GM23338 (cell line): ENCODE measurements around the gene USP31. TPM values are rescaled to one million over a fixed set of nuclear protein-coding genes. Genes with fewer than 3 reads are reported as not detected.

Experiments
- ATAC-seq: fragments of 200-7000 bp; cut with Tn5 transposase; 3 replicates; pipeline ENCODE4 v1.9.1; 2020
- DNase-seq: peaks from one replicate; pipeline ENCODE4 v3.0.0-alpha.2; 2015; ENCODE audit warnings: low spot score
- H2AFZ ChIP-seq: fragments of 200-600 bp; sonication (generic); 2 replicates; pipeline ENCODE4 v1.8.0; 2016; ENCODE audit warnings: antibody characterized with exemption, mild to moderate bottlenecking, moderate library complexity
- H3F3A ChIP-seq: fragments of 200-600 bp; sonication (generic); replicated peaks from 2 replicates; pipeline ENCODE4 v1.8.0; 2017; ENCODE audit warnings: antibody characterized with exemption, mixed run types, low read depth
- H3K27ac ChIP-seq: fragments of 200-600 bp; sonication (generic); 2 replicates; pipeline ENCODE4 v1.6.1; 2016; ENCODE audit warnings: low read depth
- H3K27me3 ChIP-seq: fragments of 200-600 bp; sonication (generic); 2 replicates; pipeline ENCODE4 v1.8.0; 2016; ENCODE audit warnings: mild to moderate bottlenecking, mixed run types, moderate library complexity; ENCODE audit not compliant: insufficient read depth
- H3K36me3 ChIP-seq: fragments of 200-600 bp; sonication (generic); 2 replicates; pipeline ENCODE4 v1.8.0; 2016; ENCODE audit warnings: mild to moderate bottlenecking; ENCODE audit not compliant: insufficient read depth
- H3K4me1 ChIP-seq: fragments of 200-600 bp; sonication (generic); 2 replicates; pipeline ENCODE4 v1.8.0; 2016; ENCODE audit warnings: mild to moderate bottlenecking, moderate library complexity; ENCODE audit not compliant: insufficient read depth
- H3K4me2 ChIP-seq: fragments of 200-600 bp; sonication (generic); 2 replicates; pipeline ENCODE4 v1.7.1; 2017; ENCODE audit warnings: mixed run types
- H3K4me3 ChIP-seq: fragments of 200-600 bp; sonication (generic); 2 replicates; pipeline ENCODE4 v1.6.1; 2016; ENCODE audit warnings: mixed run types
- H3K79me2 ChIP-seq: fragments of 200-600 bp; sonication (generic); replicated peaks from 2 replicates; pipeline ENCODE4 v1.8.0; 2017; ENCODE audit warnings: mild to moderate bottlenecking; ENCODE audit not compliant: insufficient read depth
- H3K9me2 ChIP-seq: fragments of 200-600 bp; sonication (generic); 2 replicates; pipeline ENCODE4 v1.8.0; 2017; ENCODE audit not compliant: insufficient read depth
- H4K20me1 ChIP-seq: fragments of 200-600 bp; sonication (generic); replicated peaks from 2 replicates; pipeline ENCODE4 v1.8.0; 2017; ENCODE audit warnings: mild to moderate bottlenecking; ENCODE audit not compliant: insufficient read depth
- H3K27ac Mint-ChIP-seq: 2 replicates; pipeline ENCODE4 v1.8.0; 2020; ENCODE audit warnings: inconsistent platforms, mild to moderate bottlenecking, moderate library complexity, mixed read lengths
- H3K27me3 Mint-ChIP-seq: 3 replicates; pipeline ENCODE4 v1.8.0; 2022; ENCODE audit warnings: low read depth, mild to moderate bottlenecking, moderate library complexity, mixed read lengths, inconsistent platforms; ENCODE audit not compliant: insufficient read depth, poor library complexity
- H3K36me3 Mint-ChIP-seq: 3 replicates; pipeline ENCODE4 v1.8.0; 2021; ENCODE audit warnings: low read depth, mild to moderate bottlenecking, inconsistent platforms, moderate library complexity, mixed read lengths
- H3K4me1 Mint-ChIP-seq: 3 replicates; pipeline ENCODE4 v1.8.0; 2020; ENCODE audit warnings: mild to moderate bottlenecking, inconsistent platforms, mixed read lengths
- H3K4me3 Mint-ChIP-seq: 3 replicates; pipeline ENCODE4 v1.8.0; 2021; ENCODE audit warnings: moderate library complexity, mild to moderate bottlenecking, inconsistent platforms, mixed read lengths
- H3K9me3 Mint-ChIP-seq: 3 replicates; pipeline ENCODE4 v1.8.0; 2020; ENCODE audit warnings: moderate library complexity, mild to moderate bottlenecking, inconsistent platforms, mixed read lengths
- CREB1 ChIP-seq: fragments of 250-450 bp; sonication (Bioruptor Pico); IDR thresholded peaks from 2 replicates; pipeline ENCODE4 v1.5.0; 2020; ENCODE audit warnings: low read depth, mild to moderate bottlenecking, moderate library complexity
- EZH2 ChIP-seq: fragments of 200-600 bp; sonication (generic); IDR thresholded peaks from one replicate; pipeline ENCODE4 v1.8.0; 2017; ENCODE audit warnings: antibody characterized with exemption, mild to moderate bottlenecking, low read depth; ENCODE audit not compliant: unreplicated experiment
- EZH2phosphoT487 ChIP-seq: fragments of 200-600 bp; sonication (generic); IDR thresholded peaks from one replicate; pipeline ENCODE4 v1.8.1; 2018; ENCODE audit warnings: antibody characterized with exemption; ENCODE audit not compliant: unreplicated experiment
- JUNB ChIP-seq: IDR thresholded peaks from one replicate; pipeline ENCODE4 v1.6.1; 2016; ENCODE audit warnings: antibody characterized with exemption; ENCODE audit not compliant: unreplicated experiment
- NANOG ChIP-seq: IDR thresholded peaks from 2 replicates; pipeline ENCODE4 v1.6.1; 2016; ENCODE audit warnings: antibody characterized with exemption, borderline replicate concordance
- POLR2AphosphoS5 ChIP-seq: IDR thresholded peaks from 2 replicates; pipeline ENCODE4 v1.6.1; 2016; ENCODE audit warnings: antibody characterized with exemption, low read depth
- STAT1 ChIP-seq: IDR thresholded peaks from one replicate; pipeline ENCODE4 v1.6.1; 2016; ENCODE audit warnings: antibody characterized with exemption; ENCODE audit not compliant: unreplicated experiment
- ZNF114 ChIP-seq: fragments of 250-450 bp; sonication (Bioruptor Pico); IDR thresholded peaks from 2 replicates; pipeline ENCODE4 v1.5.0; 2020; ENCODE audit warnings: mild to moderate bottlenecking, moderate library complexity
- ZNF331 ChIP-seq: fragments of 250-450 bp; sonication (Bioruptor Pico); IDR thresholded peaks from 2 replicates; pipeline ENCODE4 v1.5.0; 2020; ENCODE audit warnings: low read depth, mild to moderate bottlenecking, moderate library complexity
- polyA plus RNA-seq: library from polyadenylated mRNA; unstranded; fragments of >200 nt; fragmentation: Nextera tagmentation; extraction: Ambion mirVana; gene quantifications from 2 replicates; pipeline ENCODE4 v1.2.1, GENCODE V29; 2016
- total RNA-seq: library from RNA; depleted of rRNA; stranded (reverse); fragments of >200 nt; shearing (Covaris generic); gene quantifications from 2 replicates; pipeline ENCODE4 v1.2.3, GENCODE V29; 2014
- TF ChIP-seq, protein P1 (sequence below): IDR thresholded peaks from 2 replicates; pipeline ENCODE4 v1.6.1; 2016; ENCODE audit warnings: antibody characterized with exemption
- TF ChIP-seq, protein P2 (sequence below), 2 experiments: fragments of 200-600 bp in 1 of 2; sonication (generic) in 1 of 2; conservative IDR thresholded peaks; 2 replicates each; pipeline versions ENCODE4 v1.5.1 to v1.6.1; 2016 to 2017; ENCODE audit warnings: antibody characterized with exemption in 2 of 2, low read depth in 2 of 2, mild to moderate bottlenecking in 2 of 2, moderate library complexity in 1 of 2
- TF ChIP-seq, protein P3 (sequence below): IDR thresholded peaks from one replicate; pipeline ENCODE4 v1.6.1; 2018; ENCODE audit warnings: antibody characterized with exemption; ENCODE audit not compliant: unreplicated experiment
- TF ChIP-seq, protein P4 (sequence below): fragments of 250-450 bp; sonication (Bioruptor Pico); IDR thresholded peaks from 2 replicates; pipeline ENCODE4 v1.5.0; 2020; ENCODE audit warnings: mild to moderate bottlenecking, moderate library complexity

USP31 gene
- total and polyA plus RNA-seq, 2 experiments from 2014 or later: 4.3 to 17.9 TPM

DNA sequence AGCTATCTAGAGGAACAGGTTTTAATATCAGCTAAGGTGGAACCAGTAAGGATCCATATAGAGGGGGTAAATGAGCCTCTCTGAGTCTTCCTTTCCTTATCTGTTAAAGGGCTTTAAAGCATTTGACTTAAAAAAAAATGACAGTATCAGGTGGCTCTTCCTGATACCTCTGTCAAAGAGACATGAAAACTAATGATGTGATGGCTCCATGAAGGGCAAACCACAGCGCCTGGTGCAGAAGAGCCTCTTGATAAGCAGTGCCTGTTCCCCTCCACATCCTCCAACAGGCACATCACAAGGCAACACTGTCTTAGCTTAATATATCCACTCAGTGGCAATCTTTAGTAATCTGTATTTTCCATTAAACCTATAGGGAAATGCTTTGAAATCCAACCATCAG, 68.9 kb downstream of the USP31 start:
- Histone ChIP-seq H3K36me3 (peaks cover 3% of the 10 kb centered on the region; the same call in 1 of the 2 replicates), H4K20me1 (no peaks in the 10 kb centered on the region; the same call in 1 of the 2 replicates), H3K4me1 (peaks cover 12% of the 10 kb centered on the region; the same call in 1 of the 2 replicates), H3K4me3 (no peak overlapping the region), H3K4me2 (no peak overlapping the region), H3K27ac (no peak overlapping the region), H3K27me3 (no peaks in the 10 kb centered on the region), H3K79me2 (no peaks in the 10 kb centered on the region), H2AFZ (no peak overlapping the region), H3F3A (no peaks in the 10 kb centered on the region), H3K9me2 (no peaks in the 10 kb centered on the region)
- ATAC-seq (no peak), DNase-seq (no peak)
- no peak for TF ChIP-seq CREB1
- TF ChIP-seq ZNF331: no peak
- TF ChIP-seq, protein P1, sequence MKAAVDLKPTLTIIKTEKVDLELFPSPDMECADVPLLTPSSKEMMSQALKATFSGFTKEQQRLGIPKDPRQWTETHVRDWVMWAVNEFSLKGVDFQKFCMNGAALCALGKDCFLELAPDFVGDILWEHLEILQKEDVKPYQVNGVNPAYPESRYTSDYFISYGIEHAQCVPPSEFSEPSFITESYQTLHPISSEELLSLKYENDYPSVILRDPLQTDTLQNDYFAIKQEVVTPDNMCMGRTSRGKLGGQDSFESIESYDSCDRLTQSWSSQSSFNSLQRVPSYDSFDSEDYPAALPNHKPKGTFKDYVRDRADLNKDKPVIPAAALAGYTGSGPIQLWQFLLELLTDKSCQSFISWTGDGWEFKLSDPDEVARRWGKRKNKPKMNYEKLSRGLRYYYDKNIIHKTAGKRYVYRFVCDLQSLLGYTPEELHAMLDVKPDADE: no peak
- no peak for TF ChIP-seq NANOG
- no peak for TF ChIP-seq ZNF114 (CRISPR knock-in tag)
- no peak for TF ChIP-seq STAT1
- no peak for TF ChIP-seq EZH2phosphoT487
- no peak for TF ChIP-seq JUNB
- TF ChIP-seq POLR2AphosphoS5: no peak
- no peak for TF ChIP-seq EZH2
- TF ChIP-seq, protein P2, sequence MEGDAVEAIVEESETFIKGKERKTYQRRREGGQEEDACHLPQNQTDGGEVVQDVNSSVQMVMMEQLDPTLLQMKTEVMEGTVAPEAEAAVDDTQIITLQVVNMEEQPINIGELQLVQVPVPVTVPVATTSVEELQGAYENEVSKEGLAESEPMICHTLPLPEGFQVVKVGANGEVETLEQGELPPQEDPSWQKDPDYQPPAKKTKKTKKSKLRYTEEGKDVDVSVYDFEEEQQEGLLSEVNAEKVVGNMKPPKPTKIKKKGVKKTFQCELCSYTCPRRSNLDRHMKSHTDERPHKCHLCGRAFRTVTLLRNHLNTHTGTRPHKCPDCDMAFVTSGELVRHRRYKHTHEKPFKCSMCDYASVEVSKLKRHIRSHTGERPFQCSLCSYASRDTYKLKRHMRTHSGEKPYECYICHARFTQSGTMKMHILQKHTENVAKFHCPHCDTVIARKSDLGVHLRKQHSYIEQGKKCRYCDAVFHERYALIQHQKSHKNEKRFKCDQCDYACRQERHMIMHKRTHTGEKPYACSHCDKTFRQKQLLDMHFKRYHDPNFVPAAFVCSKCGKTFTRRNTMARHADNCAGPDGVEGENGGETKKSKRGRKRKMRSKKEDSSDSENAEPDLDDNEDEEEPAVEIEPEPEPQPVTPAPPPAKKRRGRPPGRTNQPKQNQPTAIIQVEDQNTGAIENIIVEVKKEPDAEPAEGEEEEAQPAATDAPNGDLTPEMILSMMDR (conservative IDR thresholded peaks at IDR 0.05; ENCODE audit: low read depth in 2 of 2): no peak
- TF ChIP-seq, protein P3, sequence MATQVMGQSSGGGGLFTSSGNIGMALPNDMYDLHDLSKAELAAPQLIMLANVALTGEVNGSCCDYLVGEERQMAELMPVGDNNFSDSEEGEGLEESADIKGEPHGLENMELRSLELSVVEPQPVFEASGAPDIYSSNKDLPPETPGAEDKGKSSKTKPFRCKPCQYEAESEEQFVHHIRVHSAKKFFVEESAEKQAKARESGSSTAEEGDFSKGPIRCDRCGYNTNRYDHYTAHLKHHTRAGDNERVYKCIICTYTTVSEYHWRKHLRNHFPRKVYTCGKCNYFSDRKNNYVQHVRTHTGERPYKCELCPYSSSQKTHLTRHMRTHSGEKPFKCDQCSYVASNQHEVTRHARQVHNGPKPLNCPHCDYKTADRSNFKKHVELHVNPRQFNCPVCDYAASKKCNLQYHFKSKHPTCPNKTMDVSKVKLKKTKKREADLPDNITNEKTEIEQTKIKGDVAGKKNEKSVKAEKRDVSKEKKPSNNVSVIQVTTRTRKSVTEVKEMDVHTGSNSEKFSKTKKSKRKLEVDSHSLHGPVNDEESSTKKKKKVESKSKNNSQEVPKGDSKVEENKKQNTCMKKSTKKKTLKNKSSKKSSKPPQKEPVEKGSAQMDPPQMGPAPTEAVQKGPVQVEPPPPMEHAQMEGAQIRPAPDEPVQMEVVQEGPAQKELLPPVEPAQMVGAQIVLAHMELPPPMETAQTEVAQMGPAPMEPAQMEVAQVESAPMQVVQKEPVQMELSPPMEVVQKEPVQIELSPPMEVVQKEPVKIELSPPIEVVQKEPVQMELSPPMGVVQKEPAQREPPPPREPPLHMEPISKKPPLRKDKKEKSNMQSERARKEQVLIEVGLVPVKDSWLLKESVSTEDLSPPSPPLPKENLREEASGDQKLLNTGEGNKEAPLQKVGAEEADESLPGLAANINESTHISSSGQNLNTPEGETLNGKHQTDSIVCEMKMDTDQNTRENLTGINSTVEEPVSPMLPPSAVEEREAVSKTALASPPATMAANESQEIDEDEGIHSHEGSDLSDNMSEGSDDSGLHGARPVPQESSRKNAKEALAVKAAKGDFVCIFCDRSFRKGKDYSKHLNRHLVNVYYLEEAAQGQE: no peak
- TF ChIP-seq, protein P4, sequence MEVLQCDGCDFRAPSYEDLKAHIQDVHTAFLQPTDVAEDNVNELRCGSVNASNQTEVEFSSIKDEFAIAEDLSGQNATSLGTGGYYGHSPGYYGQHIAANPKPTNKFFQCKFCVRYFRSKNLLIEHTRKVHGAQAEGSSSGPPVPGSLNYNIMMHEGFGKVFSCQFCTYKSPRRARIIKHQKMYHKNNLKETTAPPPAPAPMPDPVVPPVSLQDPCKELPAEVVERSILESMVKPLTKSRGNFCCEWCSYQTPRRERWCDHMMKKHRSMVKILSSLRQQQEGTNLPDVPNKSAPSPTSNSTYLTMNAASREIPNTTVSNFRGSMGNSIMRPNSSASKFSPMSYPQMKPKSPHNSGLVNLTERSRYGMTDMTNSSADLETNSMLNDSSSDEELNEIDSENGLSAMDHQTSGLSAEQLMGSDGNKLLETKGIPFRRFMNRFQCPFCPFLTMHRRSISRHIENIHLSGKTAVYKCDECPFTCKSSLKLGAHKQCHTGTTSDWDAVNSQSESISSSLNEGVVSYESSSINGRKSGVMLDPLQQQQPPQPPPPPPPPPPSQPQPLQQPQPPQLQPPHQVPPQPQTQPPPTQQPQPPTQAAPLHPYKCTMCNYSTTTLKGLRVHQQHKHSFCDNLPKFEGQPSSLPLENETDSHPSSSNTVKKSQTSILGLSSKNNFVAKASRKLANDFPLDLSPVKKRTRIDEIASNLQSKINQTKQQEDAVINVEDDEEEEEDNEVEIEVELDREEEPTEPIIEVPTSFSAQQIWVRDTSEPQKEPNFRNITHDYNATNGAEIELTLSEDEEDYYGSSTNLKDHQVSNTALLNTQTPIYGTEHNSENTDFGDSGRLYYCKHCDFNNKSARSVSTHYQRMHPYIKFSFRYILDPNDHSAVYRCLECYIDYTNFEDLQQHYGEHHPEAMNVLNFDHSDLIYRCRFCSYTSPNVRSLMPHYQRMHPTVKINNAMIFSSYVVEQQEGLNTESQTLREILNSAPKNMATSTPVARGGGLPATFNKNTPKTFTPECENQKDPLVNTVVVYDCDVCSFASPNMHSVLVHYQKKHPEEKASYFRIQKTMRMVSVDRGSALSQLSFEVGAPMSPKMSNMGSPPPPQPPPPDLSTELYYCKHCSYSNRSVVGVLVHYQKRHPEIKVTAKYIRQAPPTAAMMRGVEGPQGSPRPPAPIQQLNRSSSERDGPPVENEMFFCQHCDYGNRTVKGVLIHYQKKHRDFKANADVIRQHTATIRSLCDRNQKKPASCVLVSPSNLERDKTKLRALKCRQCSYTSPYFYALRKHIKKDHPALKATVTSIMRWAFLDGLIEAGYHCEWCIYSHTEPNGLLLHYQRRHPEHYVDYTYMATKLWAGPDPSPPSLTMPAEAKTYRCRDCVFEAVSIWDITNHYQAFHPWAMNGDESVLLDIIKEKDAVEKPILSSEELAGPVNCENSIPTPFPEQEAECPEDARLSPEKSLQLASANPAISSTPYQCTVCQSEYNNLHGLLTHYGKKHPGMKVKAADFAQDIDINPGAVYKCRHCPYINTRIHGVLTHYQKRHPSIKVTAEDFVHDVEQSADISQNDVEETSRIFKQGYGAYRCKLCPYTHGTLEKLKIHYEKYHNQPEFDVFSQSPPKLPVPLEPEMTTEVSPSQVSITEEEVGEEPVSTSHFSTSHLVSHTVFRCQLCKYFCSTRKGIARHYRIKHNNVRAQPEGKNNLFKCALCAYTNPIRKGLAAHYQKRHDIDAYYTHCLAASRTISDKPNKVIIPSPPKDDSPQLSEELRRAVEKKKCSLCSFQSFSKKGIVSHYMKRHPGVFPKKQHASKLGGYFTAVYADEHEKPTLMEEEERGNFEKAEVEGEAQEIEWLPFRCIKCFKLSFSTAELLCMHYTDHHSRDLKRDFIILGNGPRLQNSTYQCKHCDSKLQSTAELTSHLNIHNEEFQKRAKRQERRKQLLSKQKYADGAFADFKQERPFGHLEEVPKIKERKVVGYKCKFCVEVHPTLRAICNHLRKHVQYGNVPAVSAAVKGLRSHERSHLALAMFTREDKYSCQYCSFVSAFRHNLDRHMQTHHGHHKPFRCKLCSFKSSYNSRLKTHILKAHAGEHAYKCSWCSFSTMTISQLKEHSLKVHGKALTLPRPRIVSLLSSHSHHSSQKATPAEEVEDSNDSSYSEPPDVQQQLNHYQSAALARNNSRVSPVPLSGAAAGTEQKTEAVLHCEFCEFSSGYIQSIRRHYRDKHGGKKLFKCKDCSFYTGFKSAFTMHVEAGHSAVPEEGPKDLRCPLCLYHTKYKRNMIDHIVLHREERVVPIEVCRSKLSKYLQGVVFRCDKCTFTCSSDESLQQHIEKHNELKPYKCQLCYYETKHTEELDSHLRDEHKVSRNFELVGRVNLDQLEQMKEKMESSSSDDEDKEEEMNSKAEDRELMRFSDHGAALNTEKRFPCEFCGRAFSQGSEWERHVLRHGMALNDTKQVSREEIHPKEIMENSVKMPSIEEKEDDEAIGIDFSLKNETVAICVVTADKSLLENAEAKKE (CRISPR knock-in tag): no peak
- Mint-ChIP-seq H3K9me3 (no peaks in the 10 kb centered on the region), H3K27me3 (no peaks in the 10 kb centered on the region), H3K4me1 (peaks cover 12% of the 10 kb centered on the region), H3K4me3 (no peak overlapping the region), H3K27ac (no peak overlapping the region), H3K36me3 (peaks cover 38% of the 10 kb centered on the region)
